GM04504 (cell line): ENCODE results near the gene HDAC4.
"Not testable (repeated sequence)": the region's sequence is repeated elsewhere in the genome, so short reads cannot be mapped to it uniquely, and the experiment has no call there.

Experiments used
- DNase-seq: peaks from one replicate; pipeline ENCODE4 v3.0.0-alpha.2; 2012; ENCODE audit warnings: low read depth

HDAC4 gene

DNA sequence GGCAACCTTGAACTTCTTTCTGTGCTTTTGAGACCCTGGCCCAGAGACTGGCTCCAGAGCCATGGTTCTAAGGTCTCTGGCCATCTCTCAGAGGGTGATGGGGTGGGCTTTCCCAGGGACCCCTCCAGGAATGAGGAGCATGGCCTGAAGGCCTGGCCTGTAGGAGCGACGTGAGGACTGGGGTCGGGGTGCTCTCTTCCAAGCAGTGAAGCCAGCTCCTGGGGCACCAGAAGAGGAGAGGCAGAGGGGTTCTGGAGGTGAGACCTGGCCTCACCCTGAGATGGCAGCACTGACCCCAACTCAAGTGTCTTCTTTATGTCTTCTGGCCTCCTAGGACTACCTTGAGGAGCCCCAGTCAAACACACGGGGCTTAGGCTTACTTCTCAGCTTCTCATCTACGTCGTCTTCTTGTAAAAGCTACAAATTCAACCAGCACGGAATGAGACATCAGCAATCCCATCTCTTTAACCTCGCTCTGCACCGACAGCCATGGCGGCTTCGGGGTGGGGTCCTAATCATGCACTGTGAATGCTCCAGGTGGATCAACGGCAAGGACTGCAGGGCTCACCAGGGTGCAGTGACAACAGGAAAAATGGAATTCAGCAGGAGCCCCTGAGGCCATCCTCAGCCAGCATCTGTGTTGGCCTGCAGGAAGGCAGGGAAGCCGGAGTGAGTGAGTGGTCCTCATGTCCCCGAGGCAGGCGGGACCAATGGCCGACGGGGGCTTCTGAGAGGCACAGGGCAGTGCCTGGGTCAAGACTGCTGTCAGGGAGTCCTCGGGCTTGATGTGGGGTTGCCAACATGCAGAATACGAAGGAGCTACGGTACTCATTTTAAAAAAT, 214.1 kb downstream of the HDAC4 start:
- no peak for DNase-seq

DNA sequence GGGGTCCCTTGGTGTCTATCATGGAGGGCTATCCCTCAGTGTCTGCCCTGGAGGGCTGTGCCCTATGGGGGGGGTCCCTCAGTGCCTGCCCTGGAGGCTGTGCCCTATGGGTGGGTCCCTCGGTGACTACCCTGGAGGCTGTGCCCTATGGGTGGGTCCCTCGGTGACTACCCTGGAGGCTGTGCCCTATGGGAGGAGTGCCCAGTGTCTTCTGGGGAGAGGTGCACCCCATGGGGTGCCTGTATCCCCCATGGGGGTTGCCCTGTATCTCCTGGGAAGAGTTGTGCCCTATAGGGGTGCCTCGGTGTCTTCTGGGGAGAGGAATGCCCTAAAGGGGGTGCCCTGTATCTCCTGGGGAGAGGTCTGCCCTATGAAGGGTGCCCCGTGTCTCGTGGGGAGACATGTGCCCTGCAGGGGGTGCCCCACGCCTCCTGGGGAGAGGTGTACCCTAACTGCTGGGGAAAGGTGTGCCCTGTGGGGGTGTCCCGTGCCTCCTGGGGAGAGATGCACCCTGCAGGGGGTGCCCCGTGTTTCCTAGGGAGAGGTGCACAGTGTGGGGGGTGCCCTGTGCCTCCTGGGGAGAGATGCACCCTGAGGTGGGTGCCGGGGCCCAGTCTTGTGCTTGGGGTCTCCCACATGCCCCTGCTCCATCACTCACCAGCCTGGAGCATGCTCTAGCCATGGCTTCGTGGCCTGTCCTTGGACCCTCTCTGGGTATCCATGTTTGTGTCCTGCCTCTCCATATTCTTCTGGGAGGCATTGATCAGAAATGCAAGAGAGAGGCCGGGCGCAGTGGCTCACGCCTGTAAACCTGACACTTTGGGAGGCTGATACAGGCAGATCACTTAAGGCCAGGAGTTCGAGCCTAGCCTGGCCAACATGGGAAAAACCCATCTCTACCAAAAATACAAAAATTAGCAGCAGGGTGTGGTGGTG, 215.6 kb downstream of the HDAC4 start:
- DNase-seq = no peak

DNA sequence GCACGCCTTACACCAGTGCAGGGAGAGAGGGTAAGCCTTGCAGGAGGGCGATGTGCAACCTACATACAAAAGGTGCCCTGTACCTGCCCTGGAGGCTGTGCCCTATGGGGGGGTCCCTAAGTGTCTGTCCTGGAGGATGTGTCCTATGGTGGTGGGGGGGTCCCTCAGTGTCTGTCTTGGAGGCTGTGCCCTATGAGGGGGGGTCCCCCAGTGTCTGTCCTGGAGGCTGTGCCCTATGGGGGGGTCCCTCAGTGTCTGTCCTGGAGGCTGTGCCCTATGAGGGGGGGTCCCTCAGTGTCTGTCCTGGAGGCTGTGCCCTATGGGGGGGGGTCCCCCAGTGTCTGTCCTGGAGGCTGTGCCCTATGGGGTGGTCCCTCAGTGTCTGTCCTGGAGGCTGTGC, 216.6 kb downstream of the HDAC4 start:
- no peak for DNase-seq

DNA sequence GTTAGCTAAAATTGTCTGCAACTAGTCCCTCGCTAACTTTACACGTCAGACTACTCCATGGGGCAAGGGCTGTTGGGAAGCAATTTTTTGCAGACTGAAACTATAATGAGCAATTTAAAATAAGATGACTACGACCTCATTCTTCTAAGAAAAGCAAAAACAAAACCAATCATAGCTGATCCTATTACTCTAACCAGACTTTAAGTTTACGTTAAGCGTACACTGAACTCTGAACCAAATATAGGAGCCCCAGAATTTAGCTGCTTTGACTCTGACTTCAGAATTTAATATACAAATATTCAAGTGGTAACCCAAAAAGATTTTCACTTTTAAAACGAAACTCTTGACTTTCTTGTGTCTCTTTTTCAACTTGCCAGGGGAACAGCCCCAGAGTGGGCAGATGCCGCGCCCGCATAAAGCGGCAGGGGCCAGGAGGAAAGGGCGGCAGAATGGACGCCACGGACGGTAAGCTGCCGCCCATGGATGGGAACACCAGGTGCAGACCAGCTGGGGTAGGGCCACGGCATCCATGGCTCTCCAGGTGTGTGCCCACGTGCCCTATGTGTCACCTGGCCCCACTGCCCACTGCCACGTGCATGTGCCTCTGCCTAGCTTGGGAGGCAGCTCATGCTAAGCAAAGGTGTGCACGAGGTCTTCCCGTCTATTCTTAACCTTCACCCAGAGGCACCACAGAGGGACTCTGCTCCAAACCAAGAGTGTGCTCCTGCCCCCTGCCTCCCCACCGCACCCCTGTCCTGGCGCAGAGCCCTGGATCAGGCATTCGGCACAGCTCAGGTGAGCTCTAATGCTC, 217.6 kb downstream of the HDAC4 start:
- DNase-seq = no peak

DNA sequence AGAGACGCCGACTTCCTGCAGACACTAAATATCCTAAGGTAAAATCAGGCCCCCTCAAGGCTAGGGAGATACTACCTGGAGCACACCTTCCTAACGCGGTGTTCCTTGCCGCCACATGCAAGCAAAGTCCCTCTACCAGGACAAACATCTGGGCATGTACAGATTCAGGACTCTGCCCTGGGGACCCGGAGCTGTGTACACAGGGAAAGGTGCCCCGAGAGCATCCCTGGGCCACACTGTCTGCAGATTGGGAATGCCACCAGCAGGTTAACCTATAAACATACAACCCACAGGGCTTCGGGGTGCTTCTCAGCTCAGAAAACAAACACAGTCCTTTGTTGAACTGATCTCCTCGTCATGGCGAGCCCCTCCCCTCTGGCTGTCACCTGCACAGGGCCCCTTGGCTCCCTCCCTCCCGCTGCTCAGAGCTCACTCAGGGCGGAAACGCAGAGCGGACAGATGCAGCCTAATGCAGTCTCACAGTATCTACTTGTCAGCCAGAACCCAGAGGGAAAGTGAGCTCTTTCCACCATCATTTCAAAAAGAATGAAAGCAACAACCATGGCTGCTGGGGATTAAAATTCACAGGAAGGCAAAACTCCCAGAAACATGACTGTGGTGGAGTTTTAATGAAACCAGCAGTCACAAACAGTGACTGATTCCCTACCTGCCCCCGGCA, 218.8 kb downstream of the HDAC4 start:
- DNase-seq = no peak

DNA sequence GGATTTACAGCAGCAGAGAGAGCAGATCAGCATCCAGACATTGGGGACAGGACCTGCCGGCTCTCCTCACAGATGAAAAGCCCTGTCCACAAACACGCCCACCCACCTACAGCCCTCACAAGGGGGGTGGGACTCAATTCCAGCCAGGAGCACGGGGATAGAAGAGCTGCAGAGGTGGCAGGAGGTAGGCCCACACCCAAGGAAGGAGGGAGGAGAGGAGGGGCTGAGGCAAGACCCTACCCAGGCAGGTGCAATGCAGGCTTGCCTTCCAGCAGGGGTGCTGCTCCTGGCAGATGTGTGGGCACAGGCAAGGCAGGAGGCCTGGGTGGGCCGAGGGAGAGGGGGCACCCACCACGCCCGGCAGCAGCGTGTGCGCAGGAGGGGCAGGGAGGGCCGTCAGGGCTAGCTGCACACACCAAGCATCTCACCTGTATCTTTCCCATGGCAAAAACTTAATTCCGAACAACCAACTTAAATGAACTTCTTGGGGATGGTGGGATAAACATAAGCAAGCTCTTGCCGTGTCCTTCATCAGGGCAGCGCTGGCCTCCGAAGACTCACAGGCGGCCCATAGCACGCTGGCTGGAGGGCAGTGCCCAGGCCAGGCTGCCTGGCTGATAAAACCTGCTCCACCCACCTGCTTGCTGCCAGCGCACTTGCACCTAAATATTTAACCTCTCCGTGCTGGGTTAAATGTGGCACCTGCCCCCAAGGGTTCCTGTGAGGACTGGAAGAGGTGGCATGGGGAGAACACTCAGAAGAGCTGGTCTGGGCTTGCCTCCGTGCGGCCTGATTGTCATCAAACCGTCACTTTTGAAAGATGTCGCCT, 219.5 kb downstream of the HDAC4 start:
- DNase-seq = no peak

DNA sequence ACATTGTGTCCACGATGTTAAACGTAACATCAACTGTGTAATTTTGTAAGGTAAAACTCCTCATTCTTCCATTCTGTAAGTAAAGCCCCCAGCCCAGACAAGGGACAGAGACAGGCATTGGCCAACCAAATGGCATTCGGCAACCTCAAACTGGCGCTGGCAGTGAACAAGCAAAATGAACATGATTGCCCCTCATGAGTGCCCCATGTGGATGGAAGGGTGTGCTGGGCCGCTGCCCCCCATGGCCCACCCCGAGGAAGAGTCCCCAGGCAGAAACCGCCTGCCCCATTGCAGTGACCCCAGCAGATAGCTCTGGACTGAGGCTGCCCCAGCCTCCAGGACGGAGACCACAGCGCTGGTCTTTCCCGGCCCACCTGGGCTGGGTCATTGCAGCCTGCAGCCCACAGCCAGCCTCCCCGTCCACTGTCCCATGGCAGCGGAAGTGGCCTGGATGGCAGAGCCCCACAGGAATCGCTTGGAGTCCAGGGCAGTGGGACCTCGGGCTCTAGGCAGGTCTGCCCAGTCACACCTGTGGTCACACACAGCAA, 220.2 kb downstream of the HDAC4 start:
- no peak for DNase-seq

DNA sequence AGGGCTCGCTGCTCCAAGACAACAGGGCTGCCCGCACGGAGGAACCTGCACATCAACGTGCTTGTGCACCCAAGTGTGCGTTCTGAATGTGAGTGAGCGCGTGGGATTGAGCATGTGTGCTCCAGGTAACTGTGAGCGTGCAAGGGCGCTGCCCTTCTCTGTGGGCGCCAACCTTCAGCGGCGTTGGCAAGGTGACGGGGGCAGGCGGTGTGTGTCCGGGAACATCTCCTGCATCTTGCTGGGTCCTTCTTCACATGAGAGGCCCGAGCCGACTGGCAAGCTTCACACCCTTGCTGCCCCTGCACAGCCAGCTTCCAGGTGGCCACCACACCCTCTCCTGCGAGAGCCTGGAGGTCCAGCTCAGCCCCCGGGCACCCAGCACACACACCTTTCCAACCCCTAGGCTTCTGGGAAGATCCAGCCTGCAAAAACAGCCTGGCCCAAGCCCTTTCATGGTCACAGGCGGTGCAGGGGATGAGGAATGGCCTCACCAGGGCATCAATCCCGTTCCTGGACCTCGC, 220.9 kb downstream of the HDAC4 start:
- DNase-seq = no peak

DNA sequence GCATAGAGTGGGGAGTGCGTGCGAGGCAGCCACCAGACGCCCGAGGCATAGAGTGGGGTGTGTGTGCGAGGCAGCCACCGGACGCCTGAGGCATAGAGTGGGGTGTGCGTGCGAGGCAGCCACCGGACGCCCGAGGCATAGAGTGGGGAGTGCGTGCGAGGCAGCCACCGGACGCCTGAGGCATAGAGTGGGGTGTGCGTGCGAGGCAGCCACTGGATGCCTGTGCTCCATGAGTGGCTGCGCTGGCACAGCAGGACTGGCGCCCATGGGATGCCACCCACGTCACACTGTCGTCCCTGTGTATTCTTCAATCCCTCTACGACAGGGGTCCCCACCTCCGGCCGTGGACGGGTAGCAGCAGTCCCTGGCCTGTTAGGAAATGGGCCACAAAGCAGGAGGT, 221.9 kb downstream of the HDAC4 start:
- DNase-seq = no peak

DNA sequence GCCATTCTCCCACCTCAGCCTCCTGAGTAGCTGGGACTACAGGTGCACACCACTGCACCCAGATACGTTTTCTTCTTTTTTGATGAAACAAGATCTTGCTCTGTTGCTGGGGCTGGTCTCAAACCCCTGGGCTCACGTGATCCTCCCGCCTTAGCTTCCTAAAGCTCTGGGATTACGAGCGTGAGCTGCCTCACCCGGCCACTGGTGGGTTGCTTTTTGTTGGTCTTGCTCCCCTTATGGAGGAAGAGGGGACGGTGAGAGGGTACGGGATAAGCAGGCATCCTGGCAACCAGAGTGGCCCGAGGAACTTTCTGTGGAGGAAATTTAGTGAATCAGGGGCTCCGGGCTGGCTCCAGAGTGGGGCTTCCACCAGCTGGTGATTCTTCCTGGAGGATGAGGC, 222.3 kb downstream of the HDAC4 start:
- no peak for DNase-seq

DNA sequence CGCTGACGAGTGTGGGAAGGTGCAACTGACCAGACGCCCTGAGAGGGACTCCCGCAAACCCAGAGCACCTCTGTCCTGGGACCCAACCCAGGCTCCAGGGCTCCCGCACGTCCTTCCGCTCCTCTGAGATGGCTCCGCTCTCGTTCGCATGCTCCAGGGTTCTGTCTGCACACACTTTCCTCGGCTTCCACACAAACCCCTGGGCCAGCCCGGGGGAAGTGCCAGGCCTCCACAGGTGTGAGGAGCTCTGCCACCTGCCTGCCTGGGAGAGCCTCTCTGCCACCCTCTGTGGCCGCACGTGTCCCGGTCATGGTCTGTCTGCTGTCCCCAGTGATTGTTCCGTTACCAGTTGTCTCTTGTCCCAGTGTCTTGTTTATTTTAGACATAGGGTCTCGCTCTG, 222.9 kb downstream of the HDAC4 start:
- no peak for DNase-seq

DNA sequence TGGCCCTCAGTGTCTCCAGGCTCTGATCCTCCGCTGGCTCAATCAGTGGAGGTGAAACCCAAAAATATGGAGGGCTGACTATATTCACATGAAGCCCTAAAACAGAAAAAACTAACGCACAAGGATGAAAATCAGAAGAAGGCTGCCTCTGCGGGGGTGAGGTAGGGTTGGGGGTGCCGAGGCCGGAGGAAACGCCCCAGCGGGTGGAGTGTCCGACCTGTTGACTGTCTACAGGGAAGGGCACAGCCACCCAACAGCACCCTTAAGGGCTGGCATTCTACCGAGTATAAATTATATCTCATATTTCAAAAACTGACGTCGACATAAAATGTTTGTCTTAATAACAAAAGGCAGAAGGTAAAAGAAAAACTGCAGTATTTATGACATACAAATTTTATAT, 223.5 kb downstream of the HDAC4 start:
- DNase-seq = no peak

DNA sequence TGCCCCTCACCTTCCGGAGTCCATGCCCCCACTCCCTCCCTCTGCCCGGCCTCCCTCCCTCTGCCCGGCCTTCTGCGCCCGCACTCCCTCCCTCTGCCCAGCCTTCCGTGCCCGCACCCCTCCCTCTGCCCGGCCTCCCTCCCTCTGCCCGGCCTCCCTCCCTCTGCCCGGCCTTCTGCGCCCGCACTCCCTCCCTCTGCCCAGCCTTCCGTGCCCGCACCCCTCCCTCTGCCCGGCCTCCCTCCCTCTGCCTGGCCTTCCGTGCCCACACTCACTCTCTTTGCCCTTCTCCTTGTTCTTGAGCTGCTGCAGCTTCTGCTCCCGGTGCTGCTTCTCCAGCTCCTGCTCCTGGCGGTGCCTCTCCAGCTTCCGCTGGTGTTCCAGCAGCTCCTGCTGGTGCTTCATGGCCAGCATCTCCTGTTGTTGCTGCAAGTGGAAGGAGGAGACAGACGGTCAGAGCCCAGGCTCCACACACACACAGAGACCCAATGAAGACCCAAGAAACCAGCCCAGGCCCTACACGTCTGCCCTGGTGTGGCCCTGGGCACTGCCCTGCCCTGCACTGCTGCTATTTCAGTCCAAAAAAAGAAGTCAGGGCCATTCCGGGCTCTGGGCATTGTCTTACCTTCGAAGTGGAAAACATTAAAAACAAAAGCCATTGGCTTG, 224.5 kb downstream of the HDAC4 start:
- not testable (repeated sequence) for DNase-seq

DNA sequence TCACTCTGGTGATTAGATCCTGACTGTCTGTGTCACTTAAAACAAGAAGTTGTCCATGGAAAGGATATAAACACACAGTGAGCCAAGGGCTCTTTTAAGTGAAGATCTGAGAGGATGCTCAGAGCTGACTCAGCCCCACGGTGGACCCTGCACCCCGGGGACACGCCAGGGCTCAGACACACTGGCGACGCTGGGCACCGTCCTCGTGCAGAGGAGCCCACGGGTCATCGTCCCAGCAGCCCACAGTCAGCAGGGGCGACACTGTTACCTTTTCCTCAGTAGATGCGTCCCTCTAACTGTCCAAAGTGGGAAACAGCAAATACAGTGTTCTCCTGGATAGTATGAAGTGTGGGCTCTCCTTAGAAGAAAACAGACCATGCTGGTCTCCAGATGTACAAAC, 225.6 kb downstream of the HDAC4 start:
- no peak for DNase-seq

DNA sequence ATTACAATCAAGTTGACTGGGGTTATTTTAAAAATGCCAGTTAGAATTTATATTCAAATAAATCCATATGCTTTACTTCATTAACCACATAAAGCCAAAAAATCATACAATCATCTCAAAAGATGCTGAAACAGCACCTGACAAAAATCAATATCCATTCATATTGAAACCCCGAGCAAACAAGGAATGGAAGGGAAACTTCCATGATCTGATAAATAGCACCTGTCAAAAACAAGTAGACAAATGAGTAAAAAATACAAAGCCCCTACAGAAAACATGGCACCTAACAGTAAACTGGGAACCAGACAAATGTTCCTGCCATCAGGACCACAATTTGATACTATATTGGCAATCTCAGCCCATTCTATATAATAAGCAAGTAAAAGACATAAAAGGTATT, 227.5 kb downstream of the HDAC4 start:
- no peak for DNase-seq

DNA sequence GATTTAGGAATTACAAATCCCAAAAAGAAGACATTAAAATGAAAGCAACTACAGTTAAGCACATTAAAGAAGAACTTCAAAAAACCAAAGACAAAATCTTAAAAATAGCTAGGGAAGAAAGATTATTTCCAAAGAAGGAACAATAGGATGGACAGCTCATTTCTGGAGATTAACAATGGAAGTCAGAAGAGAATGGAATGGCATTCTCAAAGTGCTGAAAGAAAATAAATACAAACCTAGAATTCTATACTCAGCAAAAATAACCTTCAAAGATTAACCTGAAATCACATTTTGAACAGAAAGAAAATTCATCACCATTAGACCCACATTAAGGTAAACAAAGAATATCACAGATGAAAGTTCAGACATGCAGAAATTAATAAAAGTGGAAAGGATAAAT, 229.2 kb downstream of the HDAC4 start:
- no peak for DNase-seq

DNA sequence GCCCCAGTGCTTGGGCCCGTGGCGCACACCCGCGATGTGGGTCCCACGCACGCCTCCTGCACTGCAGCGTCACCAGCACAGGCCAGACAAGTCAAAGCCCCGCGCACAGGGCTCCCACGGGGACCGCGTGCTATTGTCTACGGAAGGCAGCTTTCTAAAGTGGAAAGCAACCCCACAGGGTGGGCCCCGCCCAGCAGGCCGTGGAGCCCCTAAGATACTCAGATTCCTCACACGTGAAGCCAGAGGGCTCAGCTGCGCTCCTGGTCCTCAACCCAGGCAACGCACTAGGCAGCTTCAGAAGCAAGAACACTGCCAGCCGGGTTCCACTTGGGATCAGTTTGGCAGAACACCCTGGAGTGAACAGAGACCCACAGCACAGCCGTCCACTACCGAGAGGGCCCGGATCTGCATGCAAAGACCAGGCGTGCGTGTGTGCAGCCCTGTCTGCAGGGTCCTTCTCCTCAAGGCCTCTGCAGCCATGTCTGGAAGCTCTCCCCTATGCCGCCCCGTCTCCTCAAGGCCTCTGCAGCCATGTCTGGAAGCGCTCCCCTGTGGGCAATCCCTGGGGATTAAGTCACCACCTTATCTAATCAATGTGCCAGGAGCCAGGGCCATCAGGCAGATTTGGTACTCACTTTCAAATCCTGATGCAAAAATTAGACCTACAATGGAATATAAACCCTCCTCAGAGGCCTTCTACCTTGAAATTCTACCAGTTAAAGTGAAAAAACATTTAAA, 231.3 kb downstream of the HDAC4 start:
- no peak for DNase-seq

DNA sequence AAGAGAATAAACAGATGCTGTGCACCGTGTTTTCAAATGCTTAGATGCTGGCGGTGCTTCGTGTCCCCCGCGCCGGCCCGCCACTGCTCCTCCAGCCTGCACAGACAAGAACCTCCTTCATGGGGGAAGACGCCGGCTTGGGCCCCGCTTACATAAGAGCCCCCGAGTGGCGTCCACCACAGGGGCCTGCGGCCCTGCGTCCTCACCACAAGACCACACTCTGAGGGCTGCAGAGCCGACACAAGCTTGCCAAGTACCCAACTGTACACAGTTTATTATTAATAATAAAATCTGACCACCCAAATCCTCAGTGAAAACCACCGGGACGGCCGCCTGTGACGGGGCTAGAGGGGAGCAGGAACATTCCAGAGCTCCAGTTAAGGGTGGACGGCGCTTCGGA, 232.2 kb downstream of the HDAC4 start:
- DNase-seq = no peak
